GM12878 (cell line): Measurements from ENCODE around the gene PYGO1. TPM values are rescaled to one million over a fixed set of nuclear protein-coding genes. Genes with fewer than 3 reads are reported as not detected.

Experiments used
- ATAC-seq: fragments of 200-7000 bp; cut with Tn5 transposase; 3 replicates; pipeline ENCODE4 v1.9.1; 2020; ENCODE audit warnings: mild to moderate bottlenecking, moderate library complexity
- BruUV-seq: library from RNA; stranded (reverse); fragments of 400-500 nt; replicated peaks from 2 replicates; lab custom pipeline; 2021; lab: Mats Ljungman, UMichigan
- CTCF ChIA-PET: fragments of 300-600 bp; sonication (Branson Sonifier 250); formaldehyde crosslinking; extraction: SDS; loops from one replicate; lab custom pipeline; 2021; ENCODE audit warnings: inconsistent platforms; lab: Yijun Ruan, JAX
- POLR2A ChIA-PET: fragments of 350-600 bp; formaldehyde crosslinking; extraction: SDS; loops from one replicate; lab custom pipeline; 2021; ENCODE audit warnings: inconsistent platforms; lab: Charles Lee
- RAD21 ChIA-PET: fragments of 300-600 bp; sonication (Branson Sonifier 250); formaldehyde crosslinking; loops from one replicate; lab custom pipeline; 2023; ENCODE audit warnings: antibody characterized with exemption; ENCODE audit not compliant: unreplicated experiment; lab: Charles Lee
- SMC1A ChIA-PET: fragments of 300-600 bp; sonication (Branson Sonifier 250); formaldehyde crosslinking; loops from one replicate; lab custom pipeline; 2023; ENCODE audit not compliant: unreplicated experiment, uncharacterized antibody; lab: Charles Lee
- DNase-seq: peaks from one replicate; pipeline ENCODE4 v3.0.0-alpha.2; 2011; ENCODE audit warnings: low read depth, low spot score
- FAIRE-seq: peaks from 3 replicates; lab custom pipeline; 2011; peaks lifted over from hg19 to GRCh38; lab: Jason Lieb, UNC
- H2AFZ ChIP-seq: 2 replicates; pipeline ENCODE4 v1.6.0; 2011; ENCODE audit warnings: low read depth, low read length, control low read depth; ENCODE audit not compliant: control insufficient read depth
- H3K27ac ChIP-seq: 2 replicates; pipeline ENCODE4 v1.5.1; 2011; ENCODE audit warnings: control low read depth; ENCODE audit not compliant: control insufficient read depth, insufficient read depth
- H3K27me3 ChIP-seq, 2 experiments: replicated peaks in 1 of 2; 2 replicates each; pipeline versions ENCODE4 v1.6.0 to v1.6.1; 2011; ENCODE audit warnings: low read length in 1 of 2; ENCODE audit not compliant: control insufficient read depth in 2 of 2, insufficient read depth in 2 of 2
- H3K36me3 ChIP-seq, 2 experiments: 2 replicates each; pipeline ENCODE4 v1.5.1; 2011; ENCODE audit warnings: low read length in 1 of 2; ENCODE audit not compliant: control insufficient read depth in 2 of 2, insufficient read depth in 2 of 2
- H3K4me1 ChIP-seq: 2 replicates; pipeline ENCODE4 v1.6.1; 2011; ENCODE audit warnings: mild to moderate bottlenecking, low read length, moderate library complexity, mixed read lengths; ENCODE audit not compliant: control insufficient read depth, insufficient read depth
- H3K4me2 ChIP-seq: 2 replicates; pipeline ENCODE4 v1.6.0; 2011; ENCODE audit warnings: control low read depth; ENCODE audit not compliant: control insufficient read depth, insufficient read depth
- H3K4me3 ChIP-seq: fragments of 200-600 bp; sonication (generic); 2 replicates; pipeline ENCODE4 v1.5.1; 2016
- H3K79me2 ChIP-seq: 2 replicates; pipeline ENCODE4 v1.6.0; 2011; ENCODE audit warnings: low read length; ENCODE audit not compliant: control insufficient read depth, insufficient read depth
- H3K9ac ChIP-seq: 2 replicates; pipeline ENCODE4 v1.8.0; 2011; ENCODE audit warnings: low read length, control low read depth, mixed read lengths; ENCODE audit not compliant: control insufficient read depth, insufficient read depth
- H3K9me3 ChIP-seq: replicated peaks from 3 replicates; pipeline ENCODE4 v1.5.1; 2011; ENCODE audit warnings: mild to moderate bottlenecking, low read length; ENCODE audit not compliant: control insufficient read depth, insufficient read depth
- H4K20me1 ChIP-seq: 2 replicates; pipeline ENCODE4 v1.6.0; 2011; ENCODE audit not compliant: control insufficient read depth, insufficient read depth
- CBX3 ChIP-seq: fragments of 200-600 bp; sonication (generic); IDR thresholded peaks from 2 replicates; pipeline ENCODE4 v1.6.1; 2016; ENCODE audit warnings: low read depth, borderline replicate concordance
- CHD4 ChIP-seq: fragments of 200-600 bp; sonication (generic); IDR thresholded peaks from 2 replicates; pipeline ENCODE4 v1.6.1; 2016; ENCODE audit warnings: mild to moderate bottlenecking
- DPF2 ChIP-seq: fragments of 450-650 bp; IDR thresholded peaks from 2 replicates; pipeline ENCODE4 v1.6.1; 2017; ENCODE audit warnings: mild to moderate bottlenecking
- MTA3 ChIP-seq: IDR thresholded peaks from 2 replicates; pipeline ENCODE4 v1.6.1; 2012; ENCODE audit warnings: low read length, inconsistent platforms, borderline replicate concordance
- SMAD1 ChIP-seq: fragments of 450-650 bp; IDR thresholded peaks from 2 replicates; pipeline ENCODE4 v1.6.1; 2018; ENCODE audit warnings: mild to moderate bottlenecking, low read depth; ENCODE audit not compliant: partially characterized antibody
- SRF ChIP-seq, 2 experiments: IDR thresholded peaks; 2 replicates each; pipeline ENCODE4 v1.6.1; 2011; ENCODE audit warnings: low read depth in 2 of 2, low read length in 2 of 2, mild to moderate bottlenecking in 1 of 2, moderate library complexity in 1 of 2
- ZSCAN29 ChIP-seq: fragments of 450-650 bp; IDR thresholded peaks from 2 replicates; pipeline ENCODE4 v1.6.1; 2017; ENCODE audit warnings: mild to moderate bottlenecking, moderate library complexity
- WGBS: methylation state at CpG from one replicate; pipeline ENCODE4 v1.1.6; 2016; ENCODE audit warnings: low lambda C conversion rate; ENCODE audit not compliant: insufficient replicate concordance, insufficient coverage; ENCODE audit errors: missing lambda C conversion rate; 5-methylcytosine and 5-hydroxymethylcytosine counted together
- in situ Hi-C: fragments of 300-500 bp; cut with MboI; formaldehyde crosslinking; loops from 9 replicates; pipeline ENCODE4 v1.14.3; 2018; ENCODE audit warnings: mixed read lengths
- intact Hi-C: fragments of 100-400 bp; cut with micrococcal nuclease; formaldehyde crosslinking; loops from one replicate; pipeline ENCODE4 v1.14.2; 2022; ENCODE audit not compliant: unreplicated experiment
- polyA plus RNA-seq, 11 experiments: library from polyadenylated mRNA; depleted of rRNA in 4 of 11; unstranded in 6 of 11; stranded (reverse) in 5 of 11; fragments of >200 nt; fragmentation: Nextera tagmentation in 4 of 11; fragmentation: Illumina TruSeq in 1 of 11; extraction: Ambion mirVana in 4 of 11; extraction: Trizol in 1 of 11; gene quantifications; 1 replicate in 1 of 11; 2 replicates in 10 of 11; pipeline versions ENCODE4 v1.2.1 to v1.2.3, GENCODE V29; 2011 to 2016; ENCODE audit warnings: inconsistent platforms in 2 of 11, missing spikeins in 2 of 11, low read depth in 1 of 11
- total RNA-seq, 4 experiments: library from RNA; depleted of rRNA in 3 of 4; stranded (reverse); fragments of >200 nt in 3 of 4; fragmentation: Illumina TruSeq in 1 of 4; extraction: Trizol in 1 of 4; gene quantifications; 2 replicates each; pipeline versions ENCODE4 v1.2.1 to v1.2.3, GENCODE V29; 2013 to 2021
- TF ChIP-seq, protein P1 (sequence below): fragments of 450-650 bp; formaldehyde crosslinking; IDR thresholded peaks from 2 replicates; pipeline ENCODE4 v1.4.0; 2022; ENCODE audit warnings: mild to moderate bottlenecking, moderate library complexity

Gene PYGO1
- total and polyA plus RNA-seq, 10 of the 15 experiments (the other 5 are each of a cell fraction or from before 2014, with no cell fraction given) = 0.01 TPM; not detected in 9

DNA sequence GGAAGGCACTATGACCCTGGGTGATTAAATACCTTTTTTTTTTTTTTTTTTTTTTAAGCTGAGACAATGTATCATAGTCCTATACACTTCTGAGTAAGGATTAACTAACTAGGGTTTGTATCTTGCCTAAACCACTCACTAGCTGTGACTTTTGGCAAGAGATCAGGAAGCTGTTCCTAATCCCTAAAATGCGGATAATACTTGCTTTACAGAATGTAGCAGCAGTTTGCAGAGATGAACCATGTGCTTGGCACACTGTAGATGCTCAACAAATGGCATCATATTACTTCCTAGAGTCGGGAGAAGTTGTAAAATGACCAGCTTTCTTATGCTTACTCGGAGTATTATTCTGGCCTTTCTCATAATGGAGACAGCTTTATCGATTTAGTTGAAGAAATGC, 25.6 kb upstream of the PYGO1 start:
- no peaks in the 10 kb centered on the region for H3K27me3 ChIP-seq
- no peak for DNase-seq
- no peak overlapping the region for H2AFZ ChIP-seq
- H3K79me2 ChIP-seq = no peaks in the 10 kb centered on the region
- SMC1A ChIA-PET = no interaction called here
- in situ Hi-C loops = no loop called here
- FAIRE-seq = no peak
- 38% methylated on average over 4 of the region's 4 CpGs for WGBS
- TF ChIP-seq SRF (IDR thresholded peaks at IDR 0.05; ENCODE audit: low read depth in 2 of 2, low read length in 2 of 2) = no peak
- TF ChIP-seq CHD4 = no peak
- TF ChIP-seq CBX3 = no peak
- TF ChIP-seq DPF2 = no peak
- no peak for TF ChIP-seq SMAD1
- TF ChIP-seq ZSCAN29 = no peak
- TF ChIP-seq, protein P1, sequence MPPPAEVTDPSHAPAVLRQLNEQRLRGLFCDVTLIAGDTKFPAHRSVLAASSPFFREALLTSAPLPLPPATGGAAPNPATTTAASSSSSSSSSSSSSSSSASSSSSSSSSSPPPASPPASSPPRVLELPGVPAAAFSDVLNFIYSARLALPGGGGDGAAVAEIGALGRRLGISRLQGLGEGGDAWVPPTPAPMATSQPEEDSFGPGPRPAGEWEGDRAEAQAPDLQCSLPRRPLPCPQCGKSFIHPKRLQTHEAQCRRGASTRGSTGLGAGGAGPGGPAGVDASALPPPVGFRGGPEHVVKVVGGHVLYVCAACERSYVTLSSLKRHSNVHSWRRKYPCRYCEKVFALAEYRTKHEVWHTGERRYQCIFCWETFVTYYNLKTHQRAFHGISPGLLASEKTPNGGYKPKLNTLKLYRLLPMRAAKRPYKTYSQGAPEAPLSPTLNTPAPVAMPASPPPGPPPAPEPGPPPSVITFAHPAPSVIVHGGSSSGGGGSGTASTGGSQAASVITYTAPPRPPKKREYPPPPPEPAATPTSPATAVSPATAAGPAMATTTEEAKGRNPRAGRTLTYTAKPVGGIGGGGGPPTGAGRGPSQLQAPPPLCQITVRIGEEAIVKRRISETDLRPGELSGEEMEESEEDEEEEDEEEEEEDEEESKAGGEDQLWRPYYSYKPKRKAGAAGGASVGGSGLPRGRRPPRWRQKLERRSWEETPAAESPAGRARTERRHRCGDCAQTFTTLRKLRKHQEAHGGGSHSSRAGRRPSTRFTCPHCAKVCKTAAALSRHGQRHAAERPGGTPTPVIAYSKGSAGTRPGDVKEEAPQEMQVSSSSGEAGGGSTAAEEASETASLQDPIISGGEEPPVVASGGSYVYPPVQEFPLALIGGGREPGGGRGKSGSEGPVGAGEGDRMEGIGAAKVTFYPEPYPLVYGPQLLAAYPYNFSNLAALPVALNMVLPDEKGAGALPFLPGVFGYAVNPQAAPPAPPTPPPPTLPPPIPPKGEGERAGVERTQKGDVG (CRISPR knock-in tag) = no peak
- no peak for TF ChIP-seq MTA3
- TF ChIP-seq, all 136 proteins: peak for 0
- no peak overlapping the region for H3K4me2 ChIP-seq
- ChIA-PET POLR2A (no interaction called here), CTCF (interaction anchor here (1.0 kb wide), 1 partner anchor 35 kb away, joined by 4 read pairs; no protein-coding TSS in a partner anchor), RAD21 (no interaction called here)
- no peaks in the 10 kb centered on the region for H3K36me3 ChIP-seq
- intact Hi-C loops = no loop called here
- no peak overlapping the region for H3K27ac ChIP-seq
- no peak for ATAC-seq
- H4K20me1 ChIP-seq = no peaks in the 10 kb centered on the region
- H3K4me1 ChIP-seq = no peaks in the 10 kb centered on the region
- H3K9ac ChIP-seq = no peak overlapping the region
- no peaks in the 10 kb centered on the region for H3K9me3 ChIP-seq
- no peak overlapping the region for H3K4me3 ChIP-seq
- BruUV-seq = no TSS peak
